ENCODE data around the gene DOCK1.

GRCh38 chr10:126907423-126907970 is 2.3 kb downstream of the DOCK1 start:
- TF ChIP-seq RAD21 (conservative IDR thresholded peaks at IDR 0.05) (no peak), CTCF (IDR thresholded peaks at IDR 0.05; ENCODE audit: poor library complexity, severe bottlenecking) (no peak)

Data from neural cell (in vitro differentiated cells).